Measurements from ENCODE around the gene EPHB1.

Gene EPHB1

DNA sequence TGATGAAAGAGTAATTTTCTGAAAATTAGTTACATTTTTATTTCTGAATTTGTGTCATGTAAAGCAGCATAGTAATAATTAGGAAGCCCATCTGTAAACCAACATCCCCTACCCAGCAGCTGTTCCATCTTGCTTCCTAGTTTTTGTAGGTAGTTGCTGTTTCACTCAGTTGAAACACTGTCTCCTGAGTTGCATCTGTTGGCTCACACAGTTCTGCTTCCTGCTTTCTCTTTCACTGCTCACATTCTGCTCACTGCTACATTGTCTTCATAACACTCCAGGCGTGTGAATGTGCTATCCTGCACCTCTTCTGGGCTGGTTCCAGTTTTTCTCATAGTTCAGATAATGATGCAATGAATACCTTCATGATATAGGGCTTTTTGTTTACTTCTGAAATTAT lies 123.4 kb downstream of the EPHB1 start:
- no peak for DNase-seq

DNA sequence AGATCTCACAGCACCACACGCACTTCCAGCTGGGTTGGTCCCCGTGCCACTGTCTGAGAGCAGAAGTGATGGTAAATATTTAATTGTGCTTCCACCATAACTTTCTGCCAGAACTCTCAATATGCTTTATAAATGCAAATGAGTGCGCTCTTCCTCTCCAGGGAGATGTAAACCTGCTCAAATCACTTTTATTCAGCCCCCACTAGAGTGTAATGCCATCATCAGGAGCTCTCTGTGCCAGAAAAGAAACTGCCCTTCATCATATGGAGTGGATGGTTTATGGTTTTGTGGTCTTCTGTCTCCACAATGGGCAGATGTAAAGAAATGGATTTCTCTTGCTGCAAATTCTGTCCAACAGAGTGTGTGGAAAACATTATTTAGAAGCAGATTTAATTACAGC lies 127.0 kb downstream of the EPHB1 start:
- DNase-seq = peak; percentile 26 to 27

DNA sequence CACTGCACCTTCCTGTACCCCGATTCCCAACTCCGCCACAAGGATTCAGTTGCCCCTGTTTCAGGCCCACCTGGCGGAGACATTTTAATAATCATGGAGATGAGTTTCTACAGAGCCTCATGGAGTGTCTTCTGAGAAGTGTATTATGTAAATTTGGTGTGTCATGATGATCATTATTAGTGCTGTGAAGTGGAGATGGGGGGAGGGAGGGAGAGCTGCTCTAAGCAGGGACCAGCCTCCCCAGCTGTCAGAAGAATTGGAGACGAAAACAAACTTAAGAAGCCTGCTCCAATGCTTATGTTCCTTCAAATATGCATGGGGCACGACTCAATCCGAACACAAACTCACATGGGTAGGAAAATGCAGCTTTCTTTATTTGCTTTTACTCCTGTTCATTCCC lies 127.8 kb downstream of the EPHB1 start:
- no peak for DNase-seq

DNA sequence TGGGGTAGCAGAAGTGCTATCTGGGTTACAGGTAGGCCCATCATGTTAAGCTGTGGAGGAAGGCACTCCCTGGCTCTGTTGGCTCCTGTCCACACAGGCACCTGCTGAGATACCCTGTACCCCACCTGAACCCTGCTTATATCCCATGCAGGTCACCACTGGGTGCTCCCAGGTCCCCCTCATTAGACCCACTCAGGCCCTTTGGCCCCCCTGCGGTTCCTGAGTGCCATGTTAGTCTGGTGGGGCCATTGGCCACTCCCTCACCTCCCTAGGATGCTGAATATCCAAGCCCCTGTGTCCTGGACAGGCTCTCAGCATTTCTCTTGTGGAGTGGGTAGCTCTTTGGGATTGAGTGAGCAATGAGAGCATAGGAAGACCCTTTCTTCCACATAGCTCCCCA lies 128.2 kb downstream of the EPHB1 start:
- DNase-seq = no peak

DNA sequence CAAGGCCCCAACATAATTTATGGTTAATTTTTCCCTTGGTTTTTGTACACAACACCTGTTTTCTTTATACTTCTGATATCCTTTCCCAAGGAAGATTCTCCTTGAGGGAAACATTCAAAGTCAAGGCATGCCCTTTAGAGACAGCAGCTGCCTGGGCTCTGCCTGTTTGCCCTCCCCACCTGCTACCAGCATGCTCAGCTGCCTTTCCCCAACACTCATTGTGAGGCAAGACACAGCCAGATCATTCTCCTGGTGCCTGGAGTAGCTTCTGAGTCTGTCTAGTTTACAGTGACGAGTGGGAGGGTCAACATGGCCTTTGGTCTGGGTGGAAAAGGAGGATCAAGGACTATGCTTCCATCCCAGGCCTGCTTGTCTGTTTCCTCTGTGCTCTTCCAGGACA lies 132.5 kb downstream of the EPHB1 start:
- no peak for DNase-seq

DNA sequence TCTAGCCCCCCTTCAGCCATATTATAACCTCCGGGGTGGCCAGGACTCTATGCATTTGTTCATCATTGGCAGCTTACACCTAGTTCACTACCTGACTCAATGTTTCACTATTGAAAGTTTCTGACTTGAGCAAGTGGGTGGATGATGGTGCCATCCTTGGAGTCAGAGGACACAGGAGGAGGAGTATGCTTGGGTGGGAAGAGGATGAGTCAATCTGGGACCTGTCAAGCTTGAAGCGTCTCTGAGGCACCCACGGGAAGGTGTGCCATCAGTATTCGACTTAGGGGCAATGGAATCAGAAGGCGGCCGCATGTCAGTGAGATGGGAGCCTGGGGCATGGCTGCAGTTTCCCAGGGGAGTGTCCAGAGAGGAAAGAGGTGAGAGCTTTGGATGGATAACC lies 133.3 kb downstream of the EPHB1 start:
- no peak for DNase-seq

DNA sequence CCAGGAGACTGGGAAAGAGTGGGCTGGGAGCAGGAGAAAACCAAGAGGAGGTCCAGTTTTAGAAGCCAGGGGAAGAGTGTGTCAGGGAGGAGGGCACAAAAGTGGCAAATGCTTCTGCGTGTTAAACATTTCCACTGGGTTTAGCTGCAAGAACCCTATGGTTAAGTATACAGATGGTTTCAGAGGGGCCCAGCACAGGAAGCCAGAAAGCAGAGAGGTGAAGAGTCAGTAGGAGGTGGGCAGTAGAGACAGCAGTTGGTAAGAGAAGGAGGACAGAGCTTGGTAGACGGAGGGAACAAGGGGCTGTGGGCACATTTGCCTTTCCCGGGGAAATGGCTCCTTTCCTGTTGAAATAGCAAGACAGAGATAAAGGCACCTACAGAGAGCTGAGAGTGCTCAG lies 133.8 kb downstream of the EPHB1 start:
- DNase-seq = no peak

DNA sequence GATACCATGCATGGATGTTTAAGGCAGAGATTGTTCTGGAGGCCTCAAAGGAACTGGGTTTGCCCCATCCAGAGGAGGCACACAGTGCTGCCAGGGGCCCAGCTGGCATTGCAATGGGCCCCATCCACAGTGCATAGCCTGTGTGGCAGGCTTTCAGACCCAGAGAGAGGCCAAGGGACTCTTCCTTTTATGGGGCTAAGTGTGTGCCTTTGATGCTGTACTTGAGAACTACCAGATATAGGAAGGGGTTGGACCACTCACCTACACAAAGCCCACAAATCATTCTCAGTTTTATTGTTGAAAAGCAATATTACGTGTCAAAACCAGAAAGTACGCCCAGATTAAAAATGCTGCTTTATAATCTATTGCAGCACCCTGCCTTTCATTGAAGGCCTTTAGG lies 134.9 kb downstream of the EPHB1 start:
- DNase-seq = no peak

DNA sequence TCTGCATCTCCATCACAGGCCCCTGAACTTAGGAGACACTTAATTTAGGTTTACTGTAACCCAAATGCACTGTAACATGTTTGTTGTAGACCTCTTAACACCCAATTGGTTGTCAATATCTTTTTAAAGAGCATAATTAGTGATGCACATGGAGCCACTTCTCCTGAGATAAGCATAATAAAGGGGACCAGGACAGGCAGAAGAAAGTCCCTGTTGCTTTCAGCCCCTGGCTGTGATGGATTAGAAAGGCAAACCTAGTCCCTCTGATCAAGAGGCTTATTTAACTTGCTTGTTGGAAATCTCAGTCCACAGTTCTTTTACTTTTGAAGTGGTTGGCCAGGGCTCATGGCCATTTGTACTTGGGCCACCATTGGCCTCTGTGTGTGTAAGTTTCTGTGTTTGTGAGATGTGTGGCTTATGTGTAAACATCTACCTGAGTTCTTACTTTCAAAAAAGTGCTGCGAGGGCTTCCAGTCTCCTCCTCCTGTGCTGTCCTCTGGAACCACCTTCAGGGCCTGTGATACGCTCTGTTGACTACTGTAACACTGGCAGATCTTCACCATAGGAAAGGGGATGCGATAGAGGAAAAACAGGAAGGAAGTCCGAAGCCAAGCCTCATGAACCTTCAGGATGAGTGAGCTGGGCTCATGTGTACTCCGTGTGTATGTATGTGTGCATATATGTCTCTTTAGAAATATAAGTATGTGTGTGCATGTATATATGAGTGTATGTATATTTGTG lies 136.2 kb downstream of the EPHB1 start:
- no peak for DNase-seq

DNA sequence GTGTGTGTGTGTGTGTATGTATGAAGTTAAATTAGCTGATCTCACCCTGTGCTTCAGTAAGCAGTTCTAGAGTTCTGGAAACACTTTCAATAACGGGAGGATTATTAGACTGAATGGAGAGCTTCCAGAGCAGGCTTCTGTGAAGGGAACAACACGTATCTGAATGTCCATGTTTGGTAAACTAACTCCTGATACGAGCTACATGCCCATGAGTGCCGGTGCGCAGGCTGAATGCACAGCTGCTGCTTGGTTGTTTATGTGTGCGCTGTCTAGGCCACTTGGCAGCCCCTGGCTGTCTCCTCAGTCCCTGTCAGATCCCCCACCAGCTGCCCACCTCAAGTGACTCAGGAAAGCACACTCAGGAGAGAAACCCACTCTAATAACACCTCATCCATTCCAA lies 137.0 kb downstream of the EPHB1 start:
- no peak for DNase-seq

DNA sequence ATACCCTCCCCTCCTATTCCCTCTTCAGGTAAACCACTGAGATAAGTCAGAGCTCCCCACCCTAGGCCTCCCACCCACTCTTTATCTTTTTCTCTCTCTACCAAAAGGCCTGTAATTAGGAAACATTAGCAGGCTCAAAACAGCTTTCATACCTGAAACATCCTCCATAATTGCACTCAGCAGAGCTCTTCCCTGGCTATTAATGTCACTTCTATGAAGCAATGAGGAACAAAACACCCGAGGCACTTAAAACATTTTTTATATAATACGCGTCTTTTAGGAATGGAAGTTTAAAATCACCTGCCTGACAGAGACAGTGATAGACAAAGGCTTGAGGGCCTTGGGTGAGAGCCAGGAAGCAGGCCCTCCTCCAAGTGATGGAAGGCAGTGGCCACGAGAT lies 138.9 kb downstream of the EPHB1 start:
- DNase-seq = no peak

DNA sequence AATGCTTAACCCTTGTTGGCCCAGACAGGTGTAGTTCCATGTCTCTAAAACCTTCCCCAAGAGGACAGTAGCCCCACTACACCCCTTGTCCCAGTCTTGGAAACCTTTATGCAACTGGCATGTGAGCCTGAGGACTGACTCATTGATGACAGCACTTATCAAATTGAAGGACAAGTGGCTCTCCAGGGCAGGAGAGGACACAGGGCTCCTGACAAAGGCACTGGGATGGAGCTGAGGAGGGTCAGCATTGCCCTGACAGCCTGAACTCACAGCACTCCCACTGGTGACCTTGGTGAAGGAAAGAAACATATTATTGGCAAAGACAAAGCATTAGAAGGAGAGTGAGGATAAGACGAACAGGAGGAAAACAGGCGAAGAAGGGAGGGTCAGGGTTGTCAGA lies 139.9 kb downstream of the EPHB1 start:
- DNase-seq = no peak

DNA sequence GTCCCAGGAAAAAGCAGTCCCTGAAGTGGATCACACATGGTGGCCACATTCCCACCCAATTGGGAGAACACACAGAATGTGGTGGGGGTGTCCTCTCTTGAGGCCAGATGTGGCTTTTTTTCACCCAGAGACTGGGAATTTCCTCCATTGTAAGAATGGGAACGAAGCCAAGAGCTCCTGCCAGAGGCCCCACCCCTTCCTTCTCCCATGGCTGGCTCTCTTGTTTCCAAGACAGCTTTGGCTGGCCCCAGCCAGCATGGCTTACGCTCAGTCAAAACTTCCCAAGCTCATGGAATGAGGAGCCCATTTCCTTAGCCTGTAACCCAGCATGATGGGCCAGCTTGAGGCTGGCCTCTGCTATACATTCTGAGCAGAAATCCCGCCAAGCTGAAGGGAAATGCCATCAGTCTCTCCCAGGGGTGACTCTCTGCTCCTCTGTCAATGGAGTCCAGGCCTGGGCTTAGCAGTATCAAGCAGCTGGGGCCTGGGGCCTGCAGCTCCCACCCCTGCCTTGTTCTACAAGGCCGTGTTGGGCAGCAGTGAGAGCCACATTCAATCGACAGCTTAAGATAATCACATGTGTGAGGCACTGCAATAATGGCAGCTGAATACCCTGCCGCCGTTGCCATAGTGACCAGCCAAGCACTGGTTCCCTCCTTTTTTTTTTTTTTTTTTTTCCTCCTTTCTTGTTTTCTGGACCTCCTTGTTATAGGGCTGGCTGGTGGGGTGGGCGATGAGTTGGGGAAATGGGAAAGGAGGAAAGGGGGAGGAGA lies 142.4 kb downstream of the EPHB1 start:
- DNase-seq = no peak

DNA sequence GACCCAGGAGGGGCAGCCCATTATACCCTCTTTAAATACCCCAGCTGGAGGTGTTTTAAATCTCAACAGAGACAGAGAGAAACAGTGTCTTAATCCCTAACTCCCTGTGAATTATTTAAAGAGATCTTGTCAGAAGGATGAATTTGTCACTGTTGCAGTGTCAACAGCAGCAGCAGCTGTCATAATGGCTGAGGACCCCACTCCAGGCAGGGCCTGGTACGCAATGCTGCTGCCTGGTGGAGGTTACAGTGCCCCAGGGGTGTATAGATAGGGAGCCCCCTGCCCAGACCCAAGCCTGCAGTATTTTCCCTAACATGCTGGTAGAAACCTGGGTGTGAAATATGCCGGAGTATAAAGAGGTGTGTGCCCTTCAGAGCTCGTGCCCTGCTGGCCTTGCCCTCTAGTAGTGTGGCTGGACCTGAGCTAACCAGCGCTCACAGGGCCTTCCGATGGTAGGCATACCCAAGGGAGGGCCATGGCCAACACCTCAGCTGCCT lies 143.0 kb downstream of the EPHB1 start:
- no peak for DNase-seq

DNA sequence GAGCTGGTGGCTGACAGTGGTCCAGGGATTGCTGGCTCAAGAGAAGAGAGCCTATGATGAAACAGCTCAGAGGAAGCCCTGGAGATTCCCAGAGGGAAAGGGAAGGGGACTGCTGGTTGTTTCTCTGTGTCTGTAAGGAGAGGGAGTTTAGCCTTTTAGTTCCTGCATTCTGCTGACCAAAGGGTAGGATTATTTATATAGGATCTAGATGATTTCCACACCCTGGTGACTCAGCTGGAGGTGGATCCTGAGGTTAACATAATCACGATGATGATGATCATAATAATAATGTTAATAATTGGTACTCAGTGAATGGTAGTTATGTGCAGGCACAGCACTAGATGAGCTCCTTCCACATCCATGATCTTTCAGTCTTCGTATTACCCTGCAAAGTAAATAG lies 144.9 kb downstream of the EPHB1 start:
- DNase-seq = no peak

DNA sequence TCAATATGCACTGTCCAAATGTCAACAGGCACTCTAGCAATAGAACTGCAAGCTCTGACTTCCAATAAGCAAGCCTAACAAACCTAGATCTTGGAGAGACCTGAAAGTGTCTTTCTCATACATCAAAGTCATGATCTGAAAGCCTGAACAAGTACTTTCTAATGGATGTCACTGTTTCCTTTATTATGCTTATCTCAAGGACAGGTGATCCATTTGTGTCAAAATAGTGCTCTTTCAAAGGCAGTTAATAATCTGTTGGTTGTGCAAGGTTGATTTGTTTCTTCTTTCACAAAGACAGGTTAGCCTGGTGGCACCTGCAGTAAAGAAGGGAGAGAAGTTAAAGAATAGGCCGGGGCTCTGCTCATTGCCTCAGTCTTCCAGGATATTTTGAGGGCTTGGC lies 146.8 kb downstream of the EPHB1 start:
- DNase-seq = no peak

DNA sequence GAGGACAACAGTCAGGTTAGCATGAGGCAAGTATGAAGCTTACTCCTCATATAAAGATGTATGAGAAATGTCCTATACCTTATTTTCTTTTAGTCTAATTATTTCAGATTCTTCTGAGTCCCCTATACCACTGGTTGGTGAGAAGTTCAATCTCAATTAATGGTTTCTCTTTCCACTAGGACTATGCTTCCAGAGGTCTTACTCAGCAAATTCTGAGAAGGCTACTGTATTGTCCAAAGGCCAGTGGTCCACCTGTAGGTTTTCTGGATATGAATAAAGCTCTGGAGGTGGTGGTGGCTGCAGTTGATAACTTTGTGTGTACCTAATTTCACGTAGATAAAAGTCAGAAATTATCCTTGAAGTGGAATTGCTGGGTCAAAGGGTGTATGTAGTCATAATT lies 149.4 kb downstream of the EPHB1 start:
- no peak for DNase-seq

DNA sequence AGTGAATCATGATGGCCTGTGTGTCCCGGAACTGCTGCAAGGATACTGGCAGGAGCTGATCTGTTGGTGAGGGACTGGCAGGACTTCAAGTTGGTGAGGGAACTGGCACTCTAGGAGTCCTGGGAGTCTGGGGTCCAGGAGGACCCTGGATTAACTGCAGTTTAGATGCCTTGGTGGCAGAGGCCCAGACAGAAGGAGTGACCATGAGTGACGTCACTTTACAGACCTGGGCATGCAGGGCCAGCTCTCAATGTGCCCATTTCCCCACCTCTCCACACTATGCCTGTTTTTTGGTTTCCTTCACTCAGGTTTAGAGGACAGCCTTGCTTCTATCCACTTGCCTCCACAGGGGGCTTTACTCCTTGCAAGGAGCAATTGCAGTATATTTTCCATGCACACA lies 154.1 kb downstream of the EPHB1 start:
- no peak for DNase-seq

DNA sequence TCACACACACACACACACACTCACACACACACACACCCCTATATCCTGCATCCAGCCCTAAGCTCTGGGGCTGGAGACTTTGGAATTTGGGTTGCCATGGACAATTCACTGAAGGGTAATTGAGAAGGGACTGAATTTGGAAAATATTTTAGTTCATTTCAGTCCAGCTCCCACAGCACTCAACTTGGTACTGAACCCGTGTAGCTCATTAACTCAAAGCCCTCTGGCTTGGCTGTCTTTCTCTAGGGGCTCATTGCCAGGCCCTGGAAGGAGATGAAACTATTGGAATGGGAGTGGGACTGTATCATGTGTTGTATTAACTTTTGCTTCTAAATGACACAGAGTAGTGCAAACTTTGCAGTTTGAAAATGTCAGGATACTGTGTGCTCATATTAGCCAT lies 157.3 kb downstream of the EPHB1 start:
- DNase-seq = no peak

DNA sequence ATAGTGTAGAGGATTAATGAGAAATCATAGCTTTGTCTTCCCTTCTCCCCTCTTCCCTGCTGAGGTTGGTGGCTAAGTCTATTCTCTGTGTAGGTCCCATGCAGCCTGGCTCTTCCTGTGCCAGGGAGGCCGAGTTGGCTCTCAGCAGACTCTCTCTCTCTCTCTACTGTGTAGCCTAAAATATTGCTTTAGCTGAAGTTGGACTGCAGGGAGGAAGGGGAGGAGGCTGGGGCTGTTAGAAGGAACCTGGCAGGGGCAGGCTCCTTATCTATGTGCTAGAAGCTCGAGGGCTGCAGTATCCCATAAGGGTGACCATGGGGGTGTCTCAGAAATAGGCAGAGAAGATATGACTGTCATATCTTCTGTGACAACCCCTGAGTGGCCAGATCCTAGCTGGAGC lies 160.8 kb downstream of the EPHB1 start:
- no peak for DNase-seq

DNA sequence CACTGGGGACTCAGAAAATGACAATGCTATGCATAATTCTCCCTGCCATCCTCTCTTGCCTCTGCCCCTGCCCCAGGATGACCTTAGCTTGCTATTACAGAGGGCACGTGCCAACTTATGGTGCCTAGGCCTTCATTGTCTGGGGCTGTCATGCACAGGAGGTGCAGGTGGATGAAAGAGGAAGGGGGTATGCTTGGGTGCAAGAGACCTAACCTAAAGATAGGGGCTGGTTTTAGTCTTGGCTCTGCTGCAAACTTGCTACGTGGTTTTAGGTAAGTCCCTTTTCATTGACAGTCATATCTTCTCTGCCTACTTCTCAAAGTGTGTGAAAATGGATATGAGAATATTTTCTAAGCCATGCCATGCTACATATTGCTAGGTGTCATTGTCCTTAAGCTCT lies 161.3 kb downstream of the EPHB1 start:
- DNase-seq = no peak

DNA sequence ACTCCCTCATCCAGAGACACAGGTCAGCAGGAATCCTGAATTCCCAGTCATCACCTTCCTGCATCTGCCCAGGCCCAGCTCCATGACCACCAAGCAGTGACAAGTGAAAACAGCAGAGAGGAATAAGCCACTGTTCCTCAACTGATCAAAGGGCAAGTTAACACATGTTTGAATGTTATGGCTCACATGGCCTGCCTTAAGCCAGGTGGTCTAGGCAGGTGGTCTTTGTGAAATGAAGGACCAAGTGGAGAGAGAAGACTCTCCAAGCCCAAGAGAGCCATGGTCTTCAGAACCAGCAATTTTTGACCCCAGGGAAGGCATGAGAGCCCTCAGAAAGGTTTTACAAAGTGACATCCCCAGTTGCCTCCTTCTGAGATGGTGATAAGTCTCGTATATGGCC lies 161.8 kb downstream of the EPHB1 start:
- no peak for DNase-seq

DNA sequence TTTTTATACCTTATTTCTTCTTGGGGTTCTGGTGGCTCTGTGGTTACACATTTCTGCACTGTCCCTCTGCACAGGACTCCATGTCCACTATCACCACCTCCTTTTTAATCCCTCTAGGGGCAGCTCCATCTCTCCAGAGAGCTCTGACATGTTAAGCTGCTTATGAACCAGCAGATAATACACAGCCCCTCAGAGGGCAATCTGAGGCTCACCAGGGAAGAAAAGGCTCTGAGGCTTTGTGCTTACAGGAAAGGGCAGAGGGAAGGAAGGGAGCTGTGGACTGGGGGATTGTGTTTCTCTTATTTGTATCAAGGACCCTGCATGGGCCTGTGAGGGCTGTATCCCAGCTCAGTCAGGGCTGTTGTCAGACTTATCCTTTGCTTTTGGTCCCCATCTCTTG lies 164.5 kb downstream of the EPHB1 start:
- DNase-seq = no peak

DNA sequence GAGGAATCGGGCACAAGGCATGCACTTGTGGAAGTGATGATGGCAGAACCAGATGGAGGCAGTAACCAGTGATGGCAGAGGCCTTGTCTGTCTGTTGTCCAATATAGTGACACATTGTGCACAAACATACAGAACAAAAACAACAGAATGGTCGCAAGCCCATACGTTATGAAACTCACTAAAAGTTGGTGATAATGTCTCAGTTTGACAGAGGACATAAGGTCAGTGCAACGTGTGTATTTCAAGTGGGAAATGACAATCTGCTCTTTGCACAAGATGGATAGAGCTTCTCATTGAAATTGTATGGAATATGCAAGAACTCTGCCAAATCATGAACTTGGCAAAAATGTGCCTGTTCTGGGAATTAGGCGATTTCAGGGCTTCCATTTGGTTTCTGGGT lies 169.2 kb downstream of the EPHB1 start:
- DNase-seq = no peak
